HFF-Myc (cell line): ENCODE measurements around the gene AMELX.

Experiments used
- DNase-seq: peaks from one replicate; pipeline ENCODE4 v3.0.0-alpha.2; 2011; ENCODE audit warnings: low read depth; ENCODE audit errors: extremely low read depth
- H3K4me3 ChIP-seq: replicated peaks from 2 replicates; pipeline ENCODE4 v1.5.1; 2011; ENCODE audit warnings: low read depth, mild to moderate bottlenecking, control low read depth, low read length
- CTCF ChIP-seq: IDR thresholded peaks from 2 replicates; pipeline ENCODE4 v1.5.1; 2012; ENCODE audit warnings: mild to moderate bottlenecking, low read depth, low read length, control low read depth; ENCODE audit errors: missing control alignments

The AMELX gene

DNA sequence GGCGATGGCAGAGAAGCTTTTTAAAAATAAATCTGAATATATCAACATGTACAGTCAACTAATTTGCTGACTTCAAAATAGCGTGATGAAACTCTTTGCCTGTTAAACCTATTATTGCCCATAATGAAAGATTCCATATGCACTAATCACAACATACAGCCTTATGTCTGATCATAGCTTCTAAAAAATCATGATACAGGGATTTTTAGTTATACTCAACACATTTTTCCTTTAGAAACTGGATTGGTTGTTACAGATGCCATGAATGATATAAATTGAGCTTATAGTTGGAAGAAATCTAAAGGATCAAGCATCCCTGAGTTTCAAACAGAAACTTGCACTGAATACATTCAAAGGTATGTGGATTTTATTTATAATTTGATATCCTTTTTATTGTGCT, at the start of gene AMELX:
AMELX (plus strand) TSS at position 301 of the 400 bp plus-strand sequence. CDS start 1,376 bp downstream, outside the sequence.
- H3K4me3 ChIP-seq = no peak within 1 kb of the TSS
- no peak for DNase-seq
- TF ChIP-seq CTCF = no peak

GRCh38 chrX:11244636-11245035, 48.6 kb upstream of the AMELX start:
- no peak overlapping the region for H3K4me3 ChIP-seq
- DNase-seq = no peak
- TF ChIP-seq CTCF = no peak

DNA sequence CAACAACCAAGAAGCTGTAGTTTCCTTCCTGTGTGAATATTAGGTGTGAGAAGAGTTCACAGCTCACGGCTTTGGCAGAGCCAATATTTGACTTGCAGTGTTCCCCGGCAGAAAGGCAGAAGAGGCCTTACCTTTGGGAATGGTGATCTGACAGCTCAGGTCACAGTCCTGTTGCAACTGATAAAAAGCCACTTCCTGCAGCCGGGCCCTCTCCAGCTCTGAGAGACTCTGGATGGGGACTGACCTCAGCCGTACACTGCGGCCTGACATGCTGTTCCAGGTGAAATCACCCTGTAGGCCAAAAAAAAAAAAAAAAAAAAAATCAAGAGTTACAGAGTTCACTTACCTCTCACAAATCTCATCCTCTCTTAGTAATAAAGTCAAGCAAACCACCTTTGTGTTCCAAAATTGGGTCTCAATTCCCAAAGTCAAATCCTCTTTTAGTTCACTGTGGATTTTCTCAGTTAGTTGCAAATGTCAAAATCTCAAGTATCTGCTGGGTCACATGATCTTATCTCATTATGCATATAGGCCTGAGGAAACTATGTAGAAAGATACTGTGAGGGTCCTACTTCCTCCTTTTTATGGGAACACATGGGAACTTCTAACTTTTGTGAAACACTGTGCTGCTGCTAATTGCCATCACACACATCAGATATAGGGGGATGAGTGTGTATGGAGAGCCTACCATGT, 38.6 kb upstream of the AMELX start:
- TF ChIP-seq CTCF = no peak
- no peak for DNase-seq
- no peak overlapping the region for H3K4me3 ChIP-seq

- no peak for TF ChIP-seq CTCF
- no peak overlapping the region for H3K4me3 ChIP-seq
- no peak for DNase-seq
These were observed 35.9 kb upstream of the AMELX start for GRCh38 chrX:11257290-11257689.

DNA sequence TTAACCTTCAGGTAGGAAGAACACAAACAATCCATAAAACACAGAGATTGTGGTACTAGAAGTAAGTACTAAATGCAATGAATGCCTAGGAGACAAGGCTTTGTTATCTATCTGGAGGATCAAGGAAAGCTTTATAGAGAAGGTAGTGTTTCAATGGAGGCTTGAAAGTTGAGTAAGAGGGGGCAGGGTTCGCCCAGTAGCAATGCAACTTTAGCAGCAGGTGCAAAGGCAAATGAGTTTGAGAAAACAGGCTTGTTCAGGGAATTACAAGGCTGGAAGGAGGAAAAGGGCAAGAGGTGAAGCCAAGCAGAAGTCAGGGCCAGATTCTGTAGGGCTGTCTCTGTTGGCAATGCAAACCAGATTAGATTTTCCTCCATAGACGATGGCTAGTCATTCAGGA, 35.5 kb upstream of the AMELX start:
- no peak for TF ChIP-seq CTCF
- no peak overlapping the region for H3K4me3 ChIP-seq
- no peak for DNase-seq

DNA sequence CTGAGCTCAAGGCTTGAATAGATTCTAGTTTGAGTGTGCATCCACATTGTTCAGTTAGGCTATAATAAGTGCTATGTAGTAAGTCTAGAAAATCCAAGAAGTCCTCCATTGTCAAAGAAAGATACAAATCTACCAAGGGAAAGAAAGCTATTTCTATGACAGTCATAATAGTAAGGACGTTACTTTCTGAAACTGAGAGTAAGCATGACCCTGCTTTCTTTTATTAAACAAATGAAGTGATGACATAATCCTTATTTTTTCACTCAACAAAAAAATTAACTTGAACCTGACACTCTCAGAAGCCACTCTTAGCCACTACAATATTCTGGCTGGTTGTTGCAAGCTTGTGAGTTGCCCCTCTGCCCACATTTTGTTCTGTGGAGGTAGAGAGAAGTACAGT, 33.8 kb upstream of the AMELX start:
- H3K4me3 ChIP-seq = no peak overlapping the region
- TF ChIP-seq CTCF = no peak
- DNase-seq = no peak

DNA sequence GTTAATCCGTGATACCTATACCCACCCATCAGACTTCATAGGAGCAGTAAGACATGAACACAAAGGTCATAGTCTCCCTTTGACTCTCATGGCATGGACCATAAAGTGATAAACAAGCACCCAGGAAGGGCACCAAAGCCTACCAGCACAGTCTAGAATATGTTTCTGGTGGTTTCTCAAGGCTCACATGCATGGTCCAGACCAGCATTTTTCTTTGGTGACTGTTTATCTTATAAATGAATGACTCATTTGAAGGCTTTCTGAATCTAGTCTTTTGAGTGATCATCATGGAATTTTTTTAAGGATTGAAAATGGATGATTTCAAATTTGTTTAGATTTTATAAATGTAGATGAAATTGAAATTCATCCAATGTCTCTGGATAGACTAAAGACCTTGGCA, 32.0 kb upstream of the AMELX start:
- no peak for TF ChIP-seq CTCF
- DNase-seq = no peak
- H3K4me3 ChIP-seq = no peak overlapping the region
